Mesendoderm (in vitro differentiated cells): ENCODE results near the gene C6orf15.
A peak's percentile ranks its signal among the peaks of the same experiment; 100 is the strongest.

Experiments used
- DNase-seq: peaks from one replicate; pipeline ENCODE4 v3.0.0; 2013
- H2AK5ac ChIP-seq: 2 replicates; pipeline ENCODE4 v1.6.1; 2013; ENCODE audit warnings: low read length, inconsistent platforms
- H2BK120ac ChIP-seq: 2 replicates; pipeline ENCODE4 v1.6.1; 2013; ENCODE audit warnings: low read depth, mild to moderate bottlenecking, low read length, moderate library complexity, mixed read lengths
- H2BK15ac ChIP-seq: replicated peaks from 2 replicates; pipeline ENCODE4 v1.6.1; 2013; ENCODE audit warnings: low read depth, mild to moderate bottlenecking, moderate library complexity
- H2BK5ac ChIP-seq: 2 replicates; pipeline ENCODE4 v1.6.1; 2013; ENCODE audit warnings: low read length, inconsistent platforms
- H3K18ac ChIP-seq: 2 replicates; pipeline ENCODE4 v1.6.1; 2013; ENCODE audit warnings: mild to moderate bottlenecking, low read length, mixed read lengths
- H3K23ac ChIP-seq: one replicate; pipeline ENCODE4 v1.6.1; 2013; ENCODE audit warnings: low read length
- H3K27ac ChIP-seq: 2 replicates; pipeline ENCODE4 v1.5.1; 2013; ENCODE audit warnings: low read depth, mild to moderate bottlenecking, inconsistent platforms, low read length, moderate library complexity
- H3K27me3 ChIP-seq: 2 replicates; pipeline ENCODE4 v1.6.1; 2013; ENCODE audit warnings: low read length, control low read depth, mild to moderate bottlenecking, inconsistent platforms; ENCODE audit not compliant: insufficient read depth, poor library complexity
- H3K36me3 ChIP-seq: 2 replicates; pipeline ENCODE4 v1.6.1; 2013; ENCODE audit warnings: low read length, inconsistent platforms; ENCODE audit not compliant: control insufficient read depth, insufficient read depth
- H3K4ac ChIP-seq: one replicate; pipeline ENCODE4 v1.6.1; 2013; ENCODE audit warnings: low read depth, mild to moderate bottlenecking, low read length, moderate library complexity
- H3K4me1 ChIP-seq: 2 replicates; pipeline ENCODE4 v1.6.1; 2013; ENCODE audit warnings: low read depth, low read length, inconsistent platforms; ENCODE audit not compliant: control insufficient read depth
- H3K4me2 ChIP-seq: 2 replicates; pipeline ENCODE4 v1.6.1; 2013; ENCODE audit warnings: low read length
- H3K4me3 ChIP-seq: 2 replicates; pipeline ENCODE4 v1.5.1; 2013; ENCODE audit warnings: mild to moderate bottlenecking, low read length
- H3K56ac ChIP-seq: one replicate; pipeline ENCODE4 v1.6.1; 2013; ENCODE audit warnings: low read length
- H3K79me1 ChIP-seq: 2 replicates; pipeline ENCODE4 v1.6.1; 2013; ENCODE audit warnings: low read length, inconsistent platforms
- H3K79me2 ChIP-seq: 2 replicates; pipeline ENCODE4 v1.6.1; 2013; ENCODE audit warnings: mild to moderate bottlenecking, low read length; ENCODE audit not compliant: control insufficient read depth, insufficient read depth
- H3K9ac ChIP-seq: 2 replicates; pipeline ENCODE4 v1.6.1; 2013; ENCODE audit warnings: low read length, inconsistent platforms
- H4K5ac ChIP-seq: one replicate; pipeline ENCODE4 v1.6.1; 2013; ENCODE audit warnings: low read length
- H4K8ac ChIP-seq: one replicate; pipeline ENCODE4 v1.6.1; 2013; ENCODE audit warnings: low read depth, mild to moderate bottlenecking, control low read depth, low read length, moderate library complexity
- WGBS: extraction: QIAGEN DNeasy Blood & Tissue Kit; methylation state at CpG from one replicate; pipeline ENCODE4 v1.1.7; 2013; ENCODE audit warnings: low lambda C conversion rate, missing lambda C conversion rate; ENCODE audit not compliant: insufficient coverage; ENCODE audit errors: extremely low coverage; 5-methylcytosine and 5-hydroxymethylcytosine counted together

Gene C6orf15

GRCh38 chr6:31135710-31136109, 23.3 kb upstream of the C6orf15 start:
- H3K36me3 ChIP-seq = no peaks in the 10 kb centered on the region
- peaks cover 8% of the 10 kb centered on the region for H3K4me1 ChIP-seq
- no peak overlapping the region for H3K4me2 ChIP-seq
- H3K79me1 ChIP-seq = no peaks in the 10 kb centered on the region
- no peaks in the 10 kb centered on the region for H3K79me2 ChIP-seq
- no peak overlapping the region for H2BK120ac ChIP-seq
- H3K56ac ChIP-seq = no peak overlapping the region
- no peak overlapping the region for H3K18ac ChIP-seq
- H2BK5ac ChIP-seq = no peak overlapping the region
- no peak overlapping the region for H2BK15ac ChIP-seq
- no peak overlapping the region for H2AK5ac ChIP-seq
- WGBS = no CpG with 5 or more reads among the region's 10 CpGs
- H4K5ac ChIP-seq = no peak overlapping the region
- no peak overlapping the region for H3K4me3 ChIP-seq
- H3K9ac ChIP-seq = no peak overlapping the region
- H3K23ac ChIP-seq = no peak overlapping the region
- no peak overlapping the region for H4K8ac ChIP-seq
- H3K27ac ChIP-seq = no peak overlapping the region
- DNase-seq = no peak
- H3K4ac ChIP-seq = no peak overlapping the region
- H3K27me3 ChIP-seq = no peaks in the 10 kb centered on the region

- H3K4me3 ChIP-seq = no peak overlapping the region
- no peak overlapping the region for H3K23ac ChIP-seq
- H3K18ac ChIP-seq = no peak overlapping the region
- no peaks in the 10 kb centered on the region for H3K79me1 ChIP-seq
- peak overlapping the region; percentile 15 for H3K56ac ChIP-seq
- H3K79me2 ChIP-seq = no peaks in the 10 kb centered on the region
- no peak overlapping the region for H3K27ac ChIP-seq
- H2BK15ac ChIP-seq = no peak overlapping the region
- no peaks in the 10 kb centered on the region for H3K27me3 ChIP-seq
- H4K8ac ChIP-seq = no peak overlapping the region
- H2AK5ac ChIP-seq = no peak overlapping the region
- no peak overlapping the region for H4K5ac ChIP-seq
- no peak overlapping the region for H2BK120ac ChIP-seq
- H3K4me2 ChIP-seq = no peak overlapping the region
- no peak overlapping the region for H2BK5ac ChIP-seq
- WGBS = no CpG with 5 or more reads among the region's 6 CpGs
- H3K36me3 ChIP-seq = no peaks in the 10 kb centered on the region
- H3K9ac ChIP-seq = no peak overlapping the region
- no peak overlapping the region for H3K4ac ChIP-seq
- no peak for DNase-seq
- H3K4me1 ChIP-seq = peaks cover 3% of the 10 kb centered on the region
Measured at GRCh38 chr6:31132806-31133205, 20.4 kb upstream of the C6orf15 start.

GRCh38 chr6:31131595-31131994, 19.2 kb upstream of the C6orf15 start:
- Histone ChIP-seq H3K36me3 (no peaks in the 10 kb centered on the region), H3K4me1 (no peaks in the 10 kb centered on the region), H3K79me1 (no peaks in the 10 kb centered on the region), H3K27me3 (no peaks in the 10 kb centered on the region), H3K18ac (no peak overlapping the region), H3K4me2 (no peak overlapping the region), H2BK15ac (no peak overlapping the region), H3K79me2 (no peaks in the 10 kb centered on the region), H3K4me3 (no peak overlapping the region), H3K4ac (no peak overlapping the region), H2BK120ac (no peak overlapping the region), H3K27ac (no peak overlapping the region), H4K5ac (no peak overlapping the region), H3K9ac (no peak overlapping the region), H3K23ac (no peak overlapping the region), H2BK5ac (no peak overlapping the region), H3K56ac (no peak overlapping the region), H2AK5ac (no peak overlapping the region), H4K8ac (no peak overlapping the region)
- peak; percentile 26 for DNase-seq
- no CpG with 5 or more reads among the region's 3 CpGs for WGBS

GRCh38 chr6:31130751-31131150, 18.4 kb upstream of the C6orf15 start:
- Histone ChIP-seq H2AK5ac (no peak overlapping the region), H3K4ac (no peak overlapping the region), H4K5ac (no peak overlapping the region), H4K8ac (no peak overlapping the region), H3K79me2 (no peaks in the 10 kb centered on the region), H2BK15ac (no peak overlapping the region), H3K27me3 (no peaks in the 10 kb centered on the region), H2BK5ac (no peak overlapping the region), H2BK120ac (no peak overlapping the region), H3K18ac (no peak overlapping the region), H3K79me1 (no peaks in the 10 kb centered on the region), H3K23ac (no peak overlapping the region), H3K36me3 (no peaks in the 10 kb centered on the region), H3K27ac (no peak overlapping the region), H3K9ac (no peak overlapping the region), H3K56ac (no peak overlapping the region), H3K4me1 (no peaks in the 10 kb centered on the region), H3K4me3 (no peak overlapping the region), H3K4me2 (no peak overlapping the region)
- DNase-seq = no peak
- WGBS = no CpG with 5 or more reads among the region's 3 CpGs

- WGBS = no CpG with 5 or more reads among the region's 4 CpGs
- H3K4me3 ChIP-seq = no peak overlapping the region
- H3K79me2 ChIP-seq = no peaks in the 10 kb centered on the region
- H4K8ac ChIP-seq = no peak overlapping the region
- H3K56ac ChIP-seq = peak overlapping the region; percentile 15
- H3K4me1 ChIP-seq = no peaks in the 10 kb centered on the region
- no peak overlapping the region for H2AK5ac ChIP-seq
- H3K27ac ChIP-seq = no peak overlapping the region
- no peak overlapping the region for H3K23ac ChIP-seq
- H2BK15ac ChIP-seq = no peak overlapping the region
- H3K36me3 ChIP-seq = no peaks in the 10 kb centered on the region
- DNase-seq = peak; percentile 27
- no peak overlapping the region for H3K4me2 ChIP-seq
- H3K79me1 ChIP-seq = no peaks in the 10 kb centered on the region
- H2BK5ac ChIP-seq = no peak overlapping the region
- H3K27me3 ChIP-seq = no peaks in the 10 kb centered on the region
- H3K9ac ChIP-seq = no peak overlapping the region
- no peak overlapping the region for H3K18ac ChIP-seq
- H4K5ac ChIP-seq = no peak overlapping the region
- H2BK120ac ChIP-seq = no peak overlapping the region
- no peak overlapping the region for H3K4ac ChIP-seq
Measured at GRCh38 chr6:31129130-31129529, 16.8 kb upstream of the C6orf15 start.

GRCh38 chr6:31128093-31128676, 15.8 kb upstream of the C6orf15 start:
- Histone ChIP-seq H3K4me1 (no peaks in the 10 kb centered on the region), H3K9ac (no peak overlapping the region), H3K36me3 (no peaks in the 10 kb centered on the region), H3K4ac (no peak overlapping the region), H3K27ac (no peak overlapping the region), H3K4me3 (no peak overlapping the region), H3K56ac (no peak overlapping the region), H3K79me1 (no peaks in the 10 kb centered on the region), H2BK15ac (no peak overlapping the region), H2BK5ac (no peak overlapping the region), H2BK120ac (no peak overlapping the region), H2AK5ac (no peak overlapping the region), H4K5ac (no peak overlapping the region), H3K79me2 (no peaks in the 10 kb centered on the region), H4K8ac (no peak overlapping the region), H3K27me3 (no peaks in the 10 kb centered on the region), H3K18ac (no peak overlapping the region), H3K4me2 (no peak overlapping the region), H3K23ac (no peak overlapping the region)
- peak; percentile 74 for DNase-seq
- WGBS = no CpG with 5 or more reads among the region's 8 CpGs
